HepG2 (cell line): ENCODE results near the gene APOBEC3H. TPM values are rescaled to one million over a fixed set of nuclear protein-coding genes. Genes with fewer than 3 reads are reported as not detected.

Source experiments
- CCAR2 ChIP-seq: fragments of 200-400 bp; formaldehyde crosslinking; optimal IDR thresholded peaks from 2 replicates; pipeline ENCODE3; 2018; ENCODE audit warnings: low read depth, mild to moderate bottlenecking, low read length, moderate library complexity
- IRX3 ChIP-seq: sonication (generic); formaldehyde crosslinking; IDR thresholded peaks from 2 replicates; pipeline ENCODE4 v1.8.1; 2023; ENCODE audit warnings: mild to moderate bottlenecking, low read depth, missing genetic modification reagents, borderline replicate concordance
- JUNB ChIP-seq: sonication (generic); formaldehyde crosslinking; IDR thresholded peaks from 2 replicates; pipeline ENCODE4 v1.8.0; 2022; ENCODE audit warnings: missing genetic modification reagents, mild to moderate bottlenecking, borderline replicate concordance
- KAT2B ChIP-seq: fragments of 150-350 bp; IDR thresholded peaks from 2 replicates; pipeline ENCODE4 v1.6.1; 2014; ENCODE audit warnings: low read depth, low read length, borderline replicate concordance
- KDM2A ChIP-seq: sonication (generic); formaldehyde crosslinking; IDR thresholded peaks from 2 replicates; pipeline ENCODE4 v1.4.0; 2020; ENCODE audit warnings: low read depth, missing genetic modification reagents, borderline replicate concordance
- MTA3 ChIP-seq: sonication (generic); formaldehyde crosslinking; IDR thresholded peaks from 2 replicates; pipeline ENCODE4 v1.4.0; 2020; ENCODE audit warnings: missing genetic modification reagents
- MYC ChIP-seq: sonication (generic); formaldehyde crosslinking; IDR thresholded peaks from 2 replicates; pipeline ENCODE4 v1.9.0; 2021; ENCODE audit warnings: missing genetic modification reagents, borderline replicate concordance
- THAP11 ChIP-seq: IDR thresholded peaks from 2 replicates; pipeline ENCODE4 v1.6.1; 2016; ENCODE audit warnings: missing biosample characterization, missing genetic modification reagents
- ZNF570 ChIP-seq: sonication (generic); formaldehyde crosslinking; IDR thresholded peaks from 2 replicates; pipeline ENCODE4 v1.4.0; 2020; ENCODE audit warnings: mild to moderate bottlenecking, missing genetic modification reagents, borderline replicate concordance
- ZNF720 ChIP-seq: sonication (generic); formaldehyde crosslinking; IDR thresholded peaks from 2 replicates; pipeline ENCODE4 v1.4.0; 2020; ENCODE audit warnings: missing genetic modification reagents
- polyA plus RNA-seq, 8 experiments: library from polyadenylated mRNA; depleted of rRNA in 3 of 8; stranded (reverse) in 7 of 8; unstranded in 1 of 8; fragments of >200 nt; fragmentation: Illumina TruSeq in 4 of 8; extraction: Trizol in 4 of 8; gene quantifications; 2 replicates each; pipeline versions ENCODE4 v1.2.1 to v1.2.3, GENCODE V29; 2011 to 2016; ENCODE audit warnings: low read depth in 4 of 8, missing spikeins in 1 of 8, mixed read lengths in 1 of 8; ENCODE audit not compliant: insufficient read depth in 1 of 8
- total RNA-seq, 5 experiments: library from RNA; depleted of rRNA; stranded (reverse); fragments of >200 nt; fragmentation: Illumina TruSeq; extraction: Trizol; gene quantifications; 2 replicates each; pipeline ENCODE4 v1.2.3, GENCODE V29; 2016; ENCODE audit warnings: low read depth in 1 of 5
- TF ChIP-seq, protein P1 (sequence below): sonication (generic); formaldehyde crosslinking; IDR thresholded peaks from 2 replicates; pipeline ENCODE4 v1.5.1; 2020; ENCODE audit warnings: mild to moderate bottlenecking, missing genetic modification reagents
- TF ChIP-seq, protein P2 (sequence below): IDR thresholded peaks from 2 replicates; pipeline ENCODE4 v1.6.1; 2016; ENCODE audit warnings: missing compliant biosample characterization, missing genetic modification reagents, borderline replicate concordance
- TF ChIP-seq, protein P3 (sequence below): sonication (generic); formaldehyde crosslinking; IDR thresholded peaks from 2 replicates; pipeline ENCODE4 v1.8.1; 2022; ENCODE audit warnings: low read depth, mild to moderate bottlenecking, missing genetic modification reagents
- TF ChIP-seq, protein P4 (sequence below): IDR thresholded peaks from 2 replicates; pipeline ENCODE4 v1.6.1; 2016; ENCODE audit warnings: low read depth, control low read depth
- TF ChIP-seq, protein P5 (sequence below): sonication (generic); formaldehyde crosslinking; IDR thresholded peaks from 2 replicates; pipeline ENCODE4 v1.4.0; 2020; ENCODE audit warnings: missing genetic modification reagents
- TF ChIP-seq, protein P6 (sequence below): sonication (generic); formaldehyde crosslinking; IDR thresholded peaks from 2 replicates; pipeline ENCODE4 v1.4.0; 2020; ENCODE audit warnings: mild to moderate bottlenecking, missing genetic modification reagents

Gene APOBEC3H
- total and polyA plus RNA-seq, 2 of the 13 experiments (the other 11 are each of a cell fraction or from before 2014, with no cell fraction given), result 0.18 to 0.31 TPM

DNA sequence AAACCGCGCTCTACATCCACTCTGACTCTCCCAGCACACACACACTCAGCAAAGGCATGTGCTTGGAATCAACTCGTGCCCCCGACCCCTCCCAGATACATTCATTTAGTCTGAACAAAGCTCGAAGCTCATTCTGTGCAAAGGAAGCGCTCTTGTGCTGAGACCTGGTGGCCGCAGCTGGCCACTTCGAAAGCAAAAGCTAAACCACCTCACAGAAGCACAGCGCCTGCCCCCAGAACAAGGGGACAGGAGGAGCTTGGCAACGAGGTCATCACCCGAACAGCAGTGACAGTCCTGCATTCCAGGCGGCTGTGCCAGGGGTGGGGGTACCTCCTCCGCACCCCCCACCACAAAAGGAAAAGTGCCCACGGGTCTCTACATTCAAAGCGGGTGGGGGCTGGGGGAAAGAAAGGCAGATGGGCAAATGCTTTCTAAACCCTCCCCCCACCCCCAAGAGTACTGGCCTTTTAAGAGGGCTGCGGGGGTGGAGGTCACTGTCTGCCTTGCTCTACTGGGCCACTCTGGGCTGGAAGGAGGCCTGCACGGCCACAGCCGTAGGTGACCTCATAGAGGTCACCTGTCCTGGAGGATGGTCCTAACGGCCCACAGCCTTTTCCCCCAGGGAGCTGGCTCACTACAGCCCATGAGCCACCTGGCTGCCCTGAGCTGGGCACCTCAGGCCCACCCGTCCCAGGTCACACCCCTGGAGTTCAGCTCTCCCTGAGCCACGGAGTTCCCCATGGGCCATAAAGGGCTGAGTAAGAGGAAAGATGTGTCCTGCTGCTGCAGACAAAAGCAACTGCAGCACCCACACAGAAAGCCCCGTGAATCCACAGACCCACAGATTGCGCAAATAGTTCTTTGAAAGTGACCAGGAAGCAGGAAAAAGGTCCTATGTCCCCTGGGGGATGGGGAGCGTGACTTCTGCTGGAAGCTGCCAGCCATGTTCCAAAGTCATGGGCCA is 34.1 kb downstream of the APOBEC3H start (continued):
- TF ChIP-seq KAT2B (no peak), MYC (CRISPR knock-in tag) (peak; percentile 28; the same call in 1 of the 2 replicates), MTA3 (no peak), JUNB (no peak), CCAR2 (no peak), THAP11 (CRISPR knock-in tag) (no peak), KDM2A (peak; percentile 47; the same call in 1 of the 2 replicates), IRX3 (CRISPR knock-in tag) (no peak), ZNF720 (CRISPR knock-in tag) (no peak), ZNF570 (CRISPR knock-in tag) (no peak)
- TF ChIP-seq, protein P1, sequence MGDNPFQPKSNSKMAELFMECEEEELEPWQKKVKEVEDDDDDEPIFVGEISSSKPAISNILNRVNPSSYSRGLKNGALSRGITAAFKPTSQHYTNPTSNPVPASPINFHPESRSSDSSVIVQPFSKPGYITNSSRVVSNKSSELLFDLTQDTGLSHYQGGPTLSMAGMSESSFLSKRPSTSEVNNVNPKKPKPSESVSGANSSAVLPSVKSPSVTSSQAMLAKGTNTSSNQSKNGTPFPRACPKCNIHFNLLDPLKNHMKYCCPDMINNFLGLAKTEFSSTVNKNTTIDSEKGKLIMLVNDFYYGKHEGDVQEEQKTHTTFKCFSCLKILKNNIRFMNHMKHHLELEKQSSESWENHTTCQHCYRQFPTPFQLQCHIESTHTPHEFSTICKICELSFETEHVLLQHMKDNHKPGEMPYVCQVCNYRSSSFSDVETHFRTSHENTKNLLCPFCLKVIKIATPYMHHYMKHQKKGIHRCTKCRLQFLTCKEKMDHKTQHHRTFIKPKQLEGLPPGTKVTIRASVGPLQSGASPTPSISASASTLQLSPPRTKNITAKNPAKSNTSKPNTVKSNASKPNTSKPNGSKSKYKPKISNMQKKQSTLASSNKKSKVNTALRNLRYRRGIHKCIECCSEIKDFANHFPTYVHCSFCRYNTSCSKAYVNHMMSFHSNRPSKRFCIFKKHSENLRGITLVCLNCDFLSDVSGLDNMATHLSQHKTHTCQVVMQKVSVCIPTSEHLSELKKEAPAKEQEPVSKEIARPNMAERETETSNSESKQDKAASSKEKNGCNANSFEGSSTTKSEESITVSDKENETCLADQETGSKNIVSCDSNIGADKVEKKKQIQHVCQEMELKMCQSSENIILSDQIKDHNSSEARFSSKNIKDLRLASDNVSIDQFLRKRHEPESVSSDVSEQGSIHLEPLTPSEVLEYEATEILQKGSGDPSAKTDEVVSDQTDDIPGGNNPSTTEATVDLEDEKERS (CRISPR knock-in tag), result 0 out of 2 replicates have a peak, but pooled peaks have one; percentile 6
- TF ChIP-seq, protein P2, sequence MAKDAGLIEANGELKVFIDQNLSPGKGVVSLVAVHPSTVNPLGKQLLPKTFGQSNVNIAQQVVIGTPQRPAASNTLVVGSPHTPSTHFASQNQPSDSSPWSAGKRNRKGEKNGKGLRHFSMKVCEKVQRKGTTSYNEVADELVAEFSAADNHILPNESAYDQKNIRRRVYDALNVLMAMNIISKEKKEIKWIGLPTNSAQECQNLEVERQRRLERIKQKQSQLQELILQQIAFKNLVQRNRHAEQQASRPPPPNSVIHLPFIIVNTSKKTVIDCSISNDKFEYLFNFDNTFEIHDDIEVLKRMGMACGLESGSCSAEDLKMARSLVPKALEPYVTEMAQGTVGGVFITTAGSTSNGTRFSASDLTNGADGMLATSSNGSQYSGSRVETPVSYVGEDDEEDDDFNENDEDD (CRISPR knock-in tag), result peak; percentile 56; the same call in 1 of the 2 replicates
- TF ChIP-seq, protein P3, sequence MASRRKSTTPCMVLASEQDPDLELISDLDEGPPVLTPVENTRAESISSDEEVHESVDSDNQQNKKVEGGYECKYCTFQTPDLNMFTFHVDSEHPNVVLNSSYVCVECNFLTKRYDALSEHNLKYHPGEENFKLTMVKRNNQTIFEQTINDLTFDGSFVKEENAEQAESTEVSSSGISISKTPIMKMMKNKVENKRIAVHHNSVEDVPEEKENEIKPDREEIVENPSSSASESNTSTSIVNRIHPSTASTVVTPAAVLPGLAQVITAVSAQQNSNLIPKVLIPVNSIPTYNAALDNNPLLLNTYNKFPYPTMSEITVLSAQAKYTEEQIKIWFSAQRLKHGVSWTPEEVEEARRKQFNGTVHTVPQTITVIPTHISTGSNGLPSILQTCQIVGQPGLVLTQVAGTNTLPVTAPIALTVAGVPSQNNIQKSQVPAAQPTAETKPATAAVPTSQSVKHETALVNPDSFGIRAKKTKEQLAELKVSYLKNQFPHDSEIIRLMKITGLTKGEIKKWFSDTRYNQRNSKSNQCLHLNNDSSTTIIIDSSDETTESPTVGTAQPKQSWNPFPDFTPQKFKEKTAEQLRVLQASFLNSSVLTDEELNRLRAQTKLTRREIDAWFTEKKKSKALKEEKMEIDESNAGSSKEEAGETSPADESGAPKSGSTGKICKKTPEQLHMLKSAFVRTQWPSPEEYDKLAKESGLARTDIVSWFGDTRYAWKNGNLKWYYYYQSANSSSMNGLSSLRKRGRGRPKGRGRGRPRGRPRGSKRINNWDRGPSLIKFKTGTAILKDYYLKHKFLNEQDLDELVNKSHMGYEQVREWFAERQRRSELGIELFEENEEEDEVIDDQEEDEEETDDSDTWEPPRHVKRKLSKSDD (CRISPR knock-in tag), result no peak
- TF ChIP-seq, protein P4, sequence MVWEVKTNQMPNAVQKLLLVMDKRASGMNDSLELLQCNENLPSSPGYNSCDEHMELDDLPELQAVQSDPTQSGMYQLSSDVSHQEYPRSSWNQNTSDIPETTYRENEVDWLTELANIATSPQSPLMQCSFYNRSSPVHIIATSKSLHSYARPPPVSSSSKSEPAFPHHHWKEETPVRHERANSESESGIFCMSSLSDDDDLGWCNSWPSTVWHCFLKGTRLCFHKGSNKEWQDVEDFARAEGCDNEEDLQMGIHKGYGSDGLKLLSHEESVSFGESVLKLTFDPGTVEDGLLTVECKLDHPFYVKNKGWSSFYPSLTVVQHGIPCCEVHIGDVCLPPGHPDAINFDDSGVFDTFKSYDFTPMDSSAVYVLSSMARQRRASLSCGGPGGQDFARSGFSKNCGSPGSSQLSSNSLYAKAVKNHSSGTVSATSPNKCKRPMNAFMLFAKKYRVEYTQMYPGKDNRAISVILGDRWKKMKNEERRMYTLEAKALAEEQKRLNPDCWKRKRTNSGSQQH (CRISPR knock-in tag), result no peak
- TF ChIP-seq, protein P5, sequence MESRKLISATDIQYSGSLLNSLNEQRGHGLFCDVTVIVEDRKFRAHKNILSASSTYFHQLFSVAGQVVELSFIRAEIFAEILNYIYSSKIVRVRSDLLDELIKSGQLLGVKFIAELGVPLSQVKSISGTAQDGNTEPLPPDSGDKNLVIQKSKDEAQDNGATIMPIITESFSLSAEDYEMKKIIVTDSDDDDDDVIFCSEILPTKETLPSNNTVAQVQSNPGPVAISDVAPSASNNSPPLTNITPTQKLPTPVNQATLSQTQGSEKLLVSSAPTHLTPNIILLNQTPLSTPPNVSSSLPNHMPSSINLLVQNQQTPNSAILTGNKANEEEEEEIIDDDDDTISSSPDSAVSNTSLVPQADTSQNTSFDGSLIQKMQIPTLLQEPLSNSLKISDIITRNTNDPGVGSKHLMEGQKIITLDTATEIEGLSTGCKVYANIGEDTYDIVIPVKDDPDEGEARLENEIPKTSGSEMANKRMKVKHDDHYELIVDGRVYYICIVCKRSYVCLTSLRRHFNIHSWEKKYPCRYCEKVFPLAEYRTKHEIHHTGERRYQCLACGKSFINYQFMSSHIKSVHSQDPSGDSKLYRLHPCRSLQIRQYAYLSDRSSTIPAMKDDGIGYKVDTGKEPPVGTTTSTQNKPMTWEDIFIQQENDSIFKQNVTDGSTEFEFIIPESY (CRISPR knock-in tag), result no peak
- TF ChIP-seq, protein P6, sequence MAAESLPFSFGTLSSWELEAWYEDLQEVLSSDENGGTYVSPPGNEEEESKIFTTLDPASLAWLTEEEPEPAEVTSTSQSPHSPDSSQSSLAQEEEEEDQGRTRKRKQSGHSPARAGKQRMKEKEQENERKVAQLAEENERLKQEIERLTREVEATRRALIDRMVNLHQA (CRISPR knock-in tag), result no peak
